ENCODE measurements around the gene APLF.
A peak's percentile ranks its signal among the peaks of the same experiment; 100 is the strongest.
"Not testable (repeated sequence)": the region's sequence is repeated elsewhere in the genome, so short reads cannot be mapped to it uniquely, and the experiment has no call there.

The APLF gene

DNA sequence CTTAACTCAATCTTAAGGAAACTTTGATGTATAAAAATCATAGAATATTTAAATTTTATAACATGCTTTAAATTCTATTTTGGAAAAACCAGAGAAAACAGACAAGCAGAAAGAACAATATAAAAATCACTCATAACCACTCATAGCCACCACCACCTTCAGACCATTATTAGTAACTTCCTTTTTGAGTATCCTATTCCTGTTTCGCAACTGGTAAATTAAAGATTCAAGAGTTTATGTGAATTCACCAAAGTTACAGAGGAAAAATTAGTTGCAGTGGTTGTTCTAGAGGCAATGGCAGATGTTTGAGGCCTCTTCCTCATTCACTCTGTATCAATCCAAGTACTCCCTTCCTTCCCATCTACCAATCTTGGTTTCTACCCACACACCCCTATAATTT, 126.7 kb downstream of the APLF start:
- peak; percentile 33 for DNase-seq

DNA sequence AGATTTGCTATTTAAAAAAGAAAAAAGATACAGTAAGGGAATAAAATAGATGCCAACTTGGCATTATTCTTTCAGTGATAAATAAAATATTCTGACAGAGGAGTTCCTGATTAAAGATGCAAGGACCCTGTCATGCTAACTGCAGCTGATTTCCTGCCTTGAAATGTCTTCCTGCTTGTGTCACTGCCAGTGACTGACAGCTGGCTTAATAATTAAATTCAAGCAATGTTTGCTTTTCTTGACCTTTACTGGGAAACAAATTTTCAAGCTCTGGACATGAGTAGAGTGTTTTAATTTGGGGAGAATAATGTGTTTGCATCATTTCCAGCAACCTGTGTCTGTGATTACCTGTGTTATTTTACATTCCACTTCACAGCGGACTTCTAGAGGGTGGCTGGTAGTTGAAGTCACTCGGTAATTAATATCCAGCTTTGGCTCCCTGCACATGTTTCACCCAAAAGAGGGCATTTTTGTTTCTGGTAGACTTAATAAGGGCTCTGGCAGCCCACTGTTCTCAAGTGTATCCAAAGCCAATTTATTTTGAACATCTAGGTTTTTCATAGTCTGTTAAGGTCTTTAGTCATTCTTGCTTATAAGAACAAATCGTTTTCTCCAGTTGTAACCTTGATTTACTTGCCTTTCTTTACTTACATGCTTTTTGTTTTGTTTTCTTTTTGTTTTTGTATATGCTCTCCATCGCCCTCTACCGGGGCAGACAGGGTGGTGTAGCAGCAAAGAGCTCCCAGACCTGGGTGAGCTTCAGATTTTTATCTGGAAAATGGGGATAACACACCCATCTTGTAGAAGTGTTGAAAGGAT, 127.5 kb downstream of the APLF start:
- DNase-seq, result peak; percentile 66

DNA sequence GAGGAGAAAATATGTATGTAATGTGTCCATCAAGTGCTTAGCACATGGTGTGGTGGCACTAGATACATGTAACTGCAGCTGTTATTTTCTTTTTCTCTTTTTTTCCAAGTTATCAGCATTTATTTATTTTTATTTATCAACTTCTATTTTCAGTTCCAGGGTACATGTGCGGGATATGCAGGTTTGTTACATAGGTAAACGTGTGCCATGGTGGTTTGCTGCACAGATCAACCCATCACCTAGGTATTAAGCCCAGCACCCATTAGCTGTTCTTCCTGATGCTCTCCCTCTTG, 128.1 kb downstream of the APLF start:
- not testable (repeated sequence) for DNase-seq

DNA sequence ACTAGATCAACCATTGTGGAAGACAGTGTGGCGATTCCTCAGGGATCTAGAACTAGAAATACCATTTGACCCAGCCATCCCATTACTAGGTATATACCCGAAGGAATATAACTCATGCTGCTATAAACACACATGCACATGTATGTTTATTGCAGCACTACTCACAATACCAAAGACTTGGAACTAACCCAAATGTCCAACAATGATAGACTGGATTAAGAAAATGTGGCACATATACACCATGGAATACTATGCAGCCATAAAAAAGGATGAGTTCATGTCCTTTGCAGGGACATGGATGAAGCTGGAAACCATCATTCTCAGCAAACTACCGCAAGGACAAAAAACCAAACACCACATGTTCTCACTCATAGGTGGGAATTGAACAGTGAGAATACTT, 133.1 kb downstream of the APLF start:
- not testable (repeated sequence) for DNase-seq

DNA sequence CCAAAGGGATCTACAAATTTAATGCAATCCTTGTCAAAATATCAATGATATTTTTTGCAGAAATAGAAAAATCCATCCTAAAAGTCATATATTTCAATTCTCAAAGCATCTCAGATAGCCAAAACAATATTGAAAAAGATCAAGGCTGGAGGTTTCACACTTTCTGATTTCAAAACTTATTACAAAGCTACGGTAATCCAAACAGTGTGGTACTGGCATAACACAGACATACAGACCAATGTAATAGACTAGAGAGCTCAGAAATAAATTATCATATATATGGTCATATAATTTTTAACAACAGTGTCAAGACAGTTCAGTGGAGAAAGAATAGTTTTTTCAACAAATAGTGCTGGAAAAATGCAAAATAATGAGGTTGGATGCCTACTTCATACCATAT, 135.7 kb downstream of the APLF start:
- DNase-seq, result no peak

DNA sequence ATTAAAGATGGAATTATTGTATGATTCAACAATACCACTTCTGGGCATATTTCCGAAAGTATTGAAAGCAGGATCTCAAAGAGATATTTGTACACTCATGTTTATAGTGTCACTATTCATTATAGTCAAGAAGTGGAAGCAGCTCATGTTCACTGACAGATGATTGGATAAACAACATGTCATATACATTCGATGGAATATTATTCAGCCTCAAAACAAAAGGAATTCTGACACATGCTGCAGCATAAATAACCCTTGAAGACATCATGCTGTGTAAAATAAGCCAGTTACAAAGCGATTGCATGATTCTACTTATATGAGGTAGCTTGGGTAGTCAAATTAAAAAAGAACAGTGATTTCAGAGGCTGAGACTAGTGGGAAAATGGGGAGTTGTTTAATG, 136.7 kb downstream of the APLF start:
- no peak for DNase-seq

DNA sequence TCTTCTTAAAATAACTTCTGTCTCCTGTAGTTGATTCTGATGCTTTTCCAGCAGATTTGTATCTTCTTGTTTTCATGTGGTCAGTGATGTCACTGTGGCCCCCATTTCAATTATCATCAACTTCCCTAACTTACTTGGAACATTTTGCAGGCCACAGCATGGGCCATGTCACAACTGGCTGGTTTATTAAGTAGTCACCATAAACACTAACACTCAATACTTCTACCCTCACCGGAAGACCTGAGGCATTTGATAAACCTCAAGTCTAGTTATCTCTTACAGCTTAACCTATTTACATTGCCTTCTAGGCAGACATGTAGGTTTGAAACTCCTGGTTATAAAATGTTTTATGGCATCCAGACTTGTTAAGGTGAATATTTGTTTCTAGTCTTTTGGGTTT, 138.6 kb downstream of the APLF start:
- DNase-seq, result no peak

DNA sequence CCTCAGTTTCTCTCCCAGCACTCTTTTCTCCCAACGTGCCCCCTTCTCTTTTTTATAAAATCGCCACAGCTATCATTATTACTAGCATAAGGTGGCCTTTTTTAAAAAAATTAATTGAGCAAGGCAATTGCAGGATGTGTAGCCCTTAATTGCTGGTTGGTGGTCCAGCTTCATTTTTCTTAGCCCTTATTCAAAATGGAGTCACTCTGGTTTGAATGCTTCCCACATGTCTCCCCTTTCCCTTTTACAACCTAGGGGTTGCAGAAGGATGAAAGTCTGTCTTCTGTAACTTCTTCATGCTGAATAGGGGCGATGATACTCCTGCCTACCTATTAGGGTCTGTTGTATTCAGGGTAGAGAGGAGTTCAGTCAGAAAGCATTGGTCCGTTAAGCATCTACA, 139.4 kb downstream of the APLF start:
- no peak for DNase-seq

DNA sequence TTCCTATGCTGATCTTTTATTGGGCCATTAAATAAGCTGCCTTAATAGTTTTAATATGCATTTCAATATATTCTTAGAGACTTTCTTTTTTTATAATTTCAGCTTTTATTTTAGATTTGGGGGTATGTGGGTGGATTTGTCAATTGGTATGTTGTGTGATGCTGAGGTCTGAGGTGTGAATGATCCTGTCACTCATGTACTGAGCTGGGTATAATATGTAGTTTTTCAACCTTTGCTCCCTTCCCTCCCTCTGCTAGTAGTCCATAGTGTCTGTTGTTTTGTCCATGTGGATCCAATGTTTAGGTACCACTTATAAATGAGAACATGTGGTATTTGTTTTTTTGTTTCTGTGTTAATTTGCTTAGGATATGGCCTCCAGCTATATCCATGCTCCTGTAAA, 140.5 kb downstream of the APLF start:
- DNase-seq, result no peak

DNA sequence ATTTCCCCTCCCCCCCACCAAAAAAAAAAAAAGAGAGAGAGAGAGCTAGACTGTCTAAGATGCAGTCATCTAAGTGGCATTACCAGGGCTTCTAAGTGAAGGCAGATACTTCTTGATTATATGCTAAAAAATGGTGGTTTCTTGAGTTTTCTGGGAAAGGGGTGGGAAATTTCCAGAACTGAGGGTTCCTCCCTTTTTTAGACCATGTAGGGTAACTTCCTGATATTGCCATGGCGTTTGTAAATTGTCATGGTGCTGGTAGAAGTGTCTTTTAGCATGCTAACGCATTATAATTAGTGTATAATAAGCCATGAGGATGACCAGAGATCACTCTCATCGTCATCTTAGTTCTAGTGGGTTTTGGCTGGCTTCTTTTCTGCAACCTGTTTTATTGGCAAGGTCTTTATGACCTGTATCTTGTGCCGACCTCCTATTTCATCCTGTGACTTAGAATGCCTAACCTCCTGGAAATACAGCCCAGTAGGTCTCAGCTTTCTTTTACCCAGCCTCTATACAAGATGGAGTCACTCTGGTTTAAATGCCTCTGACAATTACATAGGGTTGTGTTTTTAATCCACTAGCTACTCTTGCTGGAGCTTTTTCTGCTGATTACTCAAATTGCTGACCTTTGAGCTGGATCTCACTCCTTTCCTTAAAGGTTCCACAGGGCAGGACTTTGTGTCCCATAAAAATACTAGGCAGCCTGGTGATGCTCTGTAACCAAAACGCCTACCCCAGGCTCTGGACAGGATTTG, 145.6 kb downstream of the APLF start:
- no peak for DNase-seq

DNA sequence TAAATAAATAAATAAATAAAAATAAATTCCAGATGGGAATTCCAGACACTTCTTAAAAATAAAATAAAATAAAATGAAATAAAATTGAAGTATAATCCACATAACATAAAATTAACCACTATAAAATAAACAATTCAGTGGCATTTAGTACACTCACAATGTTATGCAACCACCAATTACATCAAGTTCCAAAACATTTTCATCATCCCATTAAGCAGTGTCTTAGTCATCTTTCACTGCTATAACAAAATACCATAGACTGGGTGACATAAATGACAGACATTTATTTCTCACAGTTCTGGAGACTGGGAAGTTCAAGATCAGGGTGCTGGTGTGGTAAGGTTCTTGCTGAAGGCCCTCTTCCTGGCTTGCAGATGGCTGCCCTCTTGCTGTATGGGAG, 153.4 kb downstream of the APLF start:
- DNase-seq, result peak; percentile 37

DNA sequence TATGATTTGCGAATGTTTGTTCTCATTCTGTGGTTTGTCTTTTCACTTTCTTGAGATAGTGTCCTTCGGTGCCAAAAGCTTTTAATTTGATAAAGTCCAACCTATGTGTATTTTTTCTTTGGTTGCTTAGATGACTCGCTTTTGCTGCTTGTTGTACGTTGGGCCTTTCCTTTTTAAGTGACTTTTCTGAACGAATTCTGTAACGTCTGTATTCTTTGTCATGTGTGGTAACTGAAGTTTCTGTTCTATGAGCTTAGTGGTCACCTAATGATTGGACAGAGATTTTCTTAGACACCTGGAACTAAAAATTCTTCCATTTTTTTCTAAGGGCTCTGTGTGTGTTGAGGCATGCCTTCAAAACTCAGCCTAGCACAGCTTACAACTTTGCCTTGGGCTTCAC, 156.4 kb downstream of the APLF start:
- DNase-seq, result no peak

DNA sequence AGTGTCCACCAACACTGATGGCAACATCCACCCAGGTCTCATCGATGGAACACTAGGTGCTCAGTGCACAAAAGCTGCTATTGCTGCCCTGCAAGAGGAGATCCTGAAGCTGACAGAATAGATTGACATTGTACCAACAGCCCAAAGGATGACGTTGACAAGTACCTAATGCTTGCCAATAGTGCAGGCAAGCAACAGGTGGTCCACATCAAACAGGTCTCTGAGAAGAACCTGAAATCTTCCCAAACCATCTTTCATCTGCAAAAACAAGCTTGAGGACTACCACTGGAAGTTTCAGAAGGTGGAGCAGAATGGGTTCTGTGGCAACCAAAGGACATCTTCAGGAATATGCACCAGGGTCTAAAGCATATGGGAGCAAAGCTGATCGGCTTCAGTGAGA, 160.2 kb downstream of the APLF start:
- DNase-seq, result no peak
